ENCODE data around the gene GLOD4.
"Not testable (repeated sequence)": the region's sequence is repeated elsewhere in the genome, so short reads cannot be mapped to it uniquely, and the experiment has no call there.

Gene GLOD4

DNA sequence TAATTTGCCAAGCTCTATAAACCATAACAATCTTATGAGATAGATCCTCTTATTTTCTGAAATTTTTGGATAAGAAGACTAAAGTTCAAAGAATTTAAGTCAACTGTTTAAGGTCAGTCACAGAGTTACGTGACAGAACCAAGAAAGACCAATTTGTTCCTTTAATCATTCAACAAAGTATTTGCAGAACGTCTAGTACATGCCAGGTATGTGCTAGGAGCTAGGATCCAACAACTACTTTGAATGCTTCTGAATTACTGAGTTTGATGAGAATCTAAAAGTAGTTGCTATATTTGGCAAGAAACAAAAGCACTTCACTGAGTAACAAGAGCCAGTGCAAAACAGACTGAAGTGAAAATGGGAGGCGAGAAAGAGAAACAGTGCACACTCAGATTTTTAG lies 15.0 kb downstream of the GLOD4 start:
- DNase-seq, result no peak

DNA sequence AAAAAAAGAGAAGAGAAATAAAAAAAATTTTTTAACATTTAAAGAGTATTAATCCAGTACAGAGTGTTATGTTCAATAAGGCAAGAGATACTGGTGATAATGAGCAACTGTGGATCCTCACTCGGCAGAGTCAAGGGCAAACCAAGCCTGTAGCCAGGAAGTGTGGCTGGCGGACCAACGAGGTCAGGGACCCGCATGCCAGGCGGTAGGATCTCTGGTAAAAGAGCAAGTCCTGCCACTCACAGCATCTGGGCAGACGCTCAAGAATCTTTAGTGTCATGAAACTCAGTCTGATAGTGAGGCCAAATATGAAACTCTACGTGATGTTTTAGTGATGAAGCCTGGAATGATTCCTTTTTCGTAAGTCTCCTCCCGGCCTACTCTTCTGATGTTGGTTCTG lies 21.7 kb downstream of the GLOD4 start:
- DNase-seq, result no peak

DNA sequence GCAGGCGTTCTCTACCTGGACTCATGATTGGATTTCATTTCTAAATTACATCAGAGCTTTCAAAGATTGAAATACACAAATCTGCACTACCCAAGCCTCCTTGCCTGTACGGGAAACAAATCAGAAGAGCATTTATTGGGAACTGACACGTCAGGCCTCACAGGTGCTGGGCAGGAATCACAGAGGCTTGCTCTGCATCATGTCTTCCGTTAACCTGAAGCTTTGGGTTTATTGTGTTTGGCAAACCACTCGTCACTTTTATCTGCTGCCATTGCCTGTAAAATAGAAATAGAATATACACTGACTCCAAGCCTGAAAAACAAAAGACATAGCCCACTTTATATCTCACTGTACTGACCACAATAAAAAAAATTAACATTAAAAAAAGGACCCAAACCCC lies 22.1 kb downstream of the GLOD4 start:
- DNase-seq, result no peak

DNA sequence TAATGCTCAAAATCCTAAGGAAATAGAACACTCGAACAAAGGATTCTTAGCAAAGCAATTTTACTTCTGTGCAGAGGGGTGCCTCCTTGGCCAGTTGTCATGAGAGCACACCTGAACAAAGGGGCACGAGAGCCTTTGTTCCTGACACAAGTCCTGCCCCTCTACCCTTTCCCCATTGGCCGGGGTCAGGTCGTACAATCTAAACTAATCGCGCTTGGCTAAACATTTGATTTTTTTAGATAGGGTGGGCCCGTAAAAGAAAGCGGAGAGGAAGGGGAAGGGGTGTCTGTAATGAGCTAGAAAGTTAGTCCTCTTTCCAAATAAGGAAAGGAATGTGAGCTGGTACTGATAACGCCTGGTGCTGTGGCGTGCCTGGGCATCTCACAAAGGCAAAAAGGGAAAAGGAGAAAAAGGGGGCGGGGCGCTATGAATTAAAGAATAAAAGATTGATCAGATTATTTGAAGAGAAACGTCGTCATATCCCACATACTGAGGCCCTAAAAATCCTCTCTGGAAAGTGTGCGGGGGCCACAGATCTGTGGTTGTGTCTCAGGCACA lies 26.0 kb downstream of the GLOD4 start:
- not testable (repeated sequence) for DNase-seq

DNA sequence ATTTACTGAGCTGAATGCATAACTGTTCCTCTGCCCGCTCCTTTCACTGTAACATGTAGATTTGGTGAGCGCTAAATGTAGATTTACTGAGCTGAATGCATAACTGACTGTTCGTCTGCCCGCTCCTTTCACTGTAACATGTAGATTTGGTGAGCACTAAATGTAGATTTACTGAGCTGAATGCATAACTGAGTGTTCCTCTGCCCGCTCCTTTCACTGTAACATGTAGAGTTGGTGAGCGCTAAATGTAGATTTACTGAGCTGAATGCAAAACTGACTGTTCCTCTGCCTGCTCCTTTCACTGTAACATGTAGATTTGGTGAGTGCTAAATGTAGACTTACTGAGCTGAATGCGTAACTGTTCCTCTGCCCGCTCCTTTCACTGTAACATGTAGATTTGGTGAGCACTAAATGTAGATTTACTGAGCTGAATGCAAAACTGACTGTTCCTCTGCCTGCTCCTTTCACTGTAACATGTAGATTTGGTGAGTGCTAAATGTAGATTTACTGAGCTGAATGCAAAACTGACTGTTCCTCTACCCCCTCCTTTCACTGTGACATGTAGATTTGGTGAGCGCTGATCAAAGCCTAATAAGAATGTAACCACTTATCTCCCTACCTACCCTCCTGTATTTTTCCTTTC lies 26.6 kb downstream of the GLOD4 start:
- not testable (repeated sequence) for DNase-seq

DNA sequence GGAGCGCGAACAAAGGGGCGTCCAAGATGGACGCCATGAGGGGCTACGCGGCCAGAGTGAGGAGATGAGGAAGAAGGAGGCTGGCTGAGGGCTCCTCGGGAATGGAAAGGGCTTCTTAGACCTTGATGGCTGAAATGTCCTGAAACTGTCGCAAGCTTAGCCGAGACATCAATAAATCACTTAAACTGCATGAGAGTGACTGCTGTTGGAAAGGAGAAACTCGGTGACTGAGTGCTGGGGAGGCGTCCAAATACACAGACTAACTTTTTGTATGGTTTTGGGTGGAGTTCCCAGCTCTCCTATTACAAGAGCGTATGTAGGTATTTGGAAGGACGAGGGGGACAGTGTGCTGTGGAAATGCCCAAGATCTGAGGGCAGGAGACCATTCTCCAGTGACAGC lies 28.7 kb downstream of the GLOD4 start:
- no peak for DNase-seq

DNA sequence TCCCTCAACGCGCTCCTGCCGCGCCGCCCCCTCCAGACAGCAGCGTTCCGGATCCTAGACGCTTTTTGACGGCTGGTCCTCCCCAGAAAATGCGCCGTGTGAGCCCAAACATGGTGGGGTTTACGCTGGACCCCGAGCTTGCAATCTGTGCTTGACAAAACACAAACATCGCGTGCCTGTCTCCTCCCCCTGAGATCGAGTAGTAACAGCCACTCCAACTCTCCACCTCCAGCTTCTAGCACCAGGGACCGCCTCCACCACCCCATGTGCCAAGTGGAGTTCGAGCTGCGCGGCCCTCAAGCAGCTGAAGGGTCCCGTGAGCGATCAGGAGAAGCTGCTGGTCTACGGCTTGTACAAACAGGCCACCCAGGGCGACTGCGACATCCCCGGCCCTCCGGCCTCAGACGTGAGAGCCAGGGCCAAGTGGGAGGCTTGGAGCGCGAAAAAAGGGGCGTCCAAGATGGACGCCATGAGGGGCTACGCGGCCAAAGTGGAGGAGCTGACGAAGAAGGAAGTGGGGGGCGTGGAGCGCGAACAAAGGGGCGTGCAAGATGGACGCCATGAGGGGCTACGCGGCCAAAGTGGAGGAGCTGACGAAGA lies 29.4 kb downstream of the GLOD4 start:
- peak in 1 of 2 donors; percentile 30 for DNase-seq

DNA sequence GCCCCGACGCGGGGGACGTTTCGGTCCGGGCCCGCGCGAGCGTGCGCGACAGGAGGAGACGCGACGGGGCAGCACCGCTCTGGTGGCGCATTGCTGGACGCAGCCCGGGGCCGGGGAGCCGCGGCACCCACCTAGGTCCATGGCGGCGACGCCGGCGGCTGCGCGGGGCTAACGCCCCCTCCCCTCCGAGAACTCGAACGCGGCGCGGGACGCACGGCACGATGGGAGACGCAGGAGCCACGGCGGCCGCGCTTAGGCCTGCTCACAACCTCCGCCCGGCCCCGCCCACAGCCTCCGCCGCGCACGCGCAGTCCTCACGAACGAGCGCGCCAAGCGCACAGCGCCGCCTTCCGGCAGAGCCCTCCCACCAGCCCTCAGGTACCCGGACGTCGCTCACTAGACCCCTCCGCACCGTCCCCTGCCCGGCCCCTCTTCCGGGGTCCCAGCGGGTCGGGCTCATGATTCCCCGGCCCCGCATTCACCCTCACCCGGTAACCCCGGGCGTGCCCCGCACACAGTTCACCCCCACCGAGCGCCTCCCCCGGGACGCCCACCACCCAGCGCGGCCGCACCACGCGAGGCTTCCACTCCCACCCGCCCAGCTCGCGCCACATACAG lies 30.0 kb downstream of the GLOD4 start, which contains the start of gene GEMIN4:
GEMIN4 (minus strand) TSS at position 263 of the 618 bp plus-strand sequence; CDS start at position 141, 122 bp downstream.
- peak; percentile 95 to 97 for DNase-seq

DNA sequence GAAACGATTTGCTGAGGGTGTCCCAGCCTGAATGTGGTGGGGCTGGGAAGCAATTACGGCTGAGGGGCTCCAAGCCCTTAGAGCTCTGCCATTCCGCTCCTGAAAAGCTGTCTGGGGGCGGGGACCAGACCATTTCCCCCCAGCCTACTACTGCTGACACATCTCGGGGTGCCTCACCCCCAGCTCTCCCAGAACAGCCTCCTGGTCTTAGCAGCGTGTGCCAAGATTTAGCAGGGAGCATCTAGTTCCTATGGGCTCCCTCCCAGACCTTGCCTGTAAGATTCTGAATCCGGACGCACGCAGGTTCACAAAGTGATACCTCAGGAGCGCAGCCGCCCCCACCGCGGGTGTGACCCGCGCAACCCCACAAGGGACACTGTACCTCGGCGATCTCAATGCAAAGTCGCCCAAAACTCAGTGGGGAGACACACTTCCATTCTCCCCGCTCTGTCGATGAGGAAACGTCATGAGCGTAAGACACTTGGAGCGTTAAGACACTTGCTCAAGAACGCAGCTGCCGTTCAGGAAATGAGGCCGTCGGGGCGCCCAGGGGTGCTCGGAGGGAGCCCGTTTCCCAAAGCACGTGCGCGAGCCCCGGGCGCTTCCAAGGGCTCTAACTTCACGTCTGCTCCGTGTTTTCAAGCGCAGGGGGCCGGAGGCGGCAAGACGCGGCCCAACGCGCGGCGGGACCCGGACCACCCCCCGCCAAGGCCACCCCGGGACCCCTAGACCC lies 30.6 kb downstream of the GLOD4 start:
- peak; percentile 47 to 55 for DNase-seq

DNA sequence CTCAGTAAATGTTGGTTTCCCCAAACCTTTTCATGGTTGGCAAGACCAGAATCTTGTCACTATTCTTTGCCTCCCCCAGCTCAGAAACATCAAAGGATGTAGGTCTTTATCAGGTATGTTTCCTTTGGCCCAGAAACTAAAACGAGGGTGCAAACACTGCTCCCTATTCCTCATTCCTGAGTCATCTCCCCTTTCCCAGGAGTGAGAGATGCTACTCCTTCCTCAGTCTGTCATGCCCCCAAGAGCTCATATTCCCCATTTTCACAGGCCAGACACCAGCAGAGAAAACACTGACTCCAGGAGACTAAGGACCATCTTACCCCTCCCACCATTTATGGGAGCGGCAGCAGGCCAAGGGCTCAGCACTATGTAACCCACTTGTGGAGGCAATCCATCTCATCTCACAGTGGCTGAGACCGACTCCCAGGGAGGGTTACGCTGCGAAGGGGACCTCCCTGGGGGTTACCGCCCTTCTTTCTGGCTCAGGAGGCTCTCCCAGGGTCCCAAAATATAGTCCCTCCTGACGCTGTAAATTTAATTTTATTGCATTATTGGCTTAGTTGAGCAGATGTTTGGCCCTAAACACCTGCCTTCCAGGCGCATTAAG lies 31.5 kb downstream of the GLOD4 start:
- no peak for DNase-seq

DNA sequence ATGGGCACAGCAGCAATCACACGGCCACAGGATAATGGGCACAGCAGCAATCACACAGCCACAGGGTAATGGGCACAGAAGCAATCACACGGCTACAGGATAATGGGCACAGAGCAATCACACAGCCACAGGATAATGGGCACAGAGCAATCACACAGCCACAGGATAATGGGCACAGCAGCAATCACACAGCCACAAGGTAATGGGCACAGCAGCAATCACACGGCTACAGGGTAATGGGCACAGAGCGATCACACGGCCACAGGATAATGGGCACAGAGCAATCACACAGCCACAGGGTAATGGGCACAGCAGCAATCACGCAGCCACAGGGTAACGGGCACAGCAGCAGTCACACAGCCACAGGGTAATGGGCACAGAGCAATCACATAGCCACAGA lies 32.7 kb downstream of the GLOD4 start:
- not testable (repeated sequence) for DNase-seq

DNA sequence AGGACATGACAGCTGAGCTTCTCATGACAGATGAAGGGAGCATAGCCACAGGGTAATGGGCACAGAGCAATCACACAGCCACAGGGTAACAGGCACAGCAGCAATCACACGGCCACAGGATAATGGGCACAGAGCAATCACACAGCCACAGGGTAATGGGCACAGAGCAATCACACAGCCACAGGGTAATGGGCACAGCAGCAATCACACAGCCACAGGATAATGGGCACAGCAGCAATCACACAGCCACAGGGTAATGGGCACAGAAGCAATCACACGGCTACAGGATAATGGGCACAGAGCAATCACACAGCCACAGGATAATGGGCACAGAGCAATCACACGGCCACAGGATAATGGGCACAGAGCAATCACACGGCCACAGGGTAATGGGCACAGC lies 33.5 kb downstream of the GLOD4 start:
- not testable (repeated sequence) for DNase-seq

DNA sequence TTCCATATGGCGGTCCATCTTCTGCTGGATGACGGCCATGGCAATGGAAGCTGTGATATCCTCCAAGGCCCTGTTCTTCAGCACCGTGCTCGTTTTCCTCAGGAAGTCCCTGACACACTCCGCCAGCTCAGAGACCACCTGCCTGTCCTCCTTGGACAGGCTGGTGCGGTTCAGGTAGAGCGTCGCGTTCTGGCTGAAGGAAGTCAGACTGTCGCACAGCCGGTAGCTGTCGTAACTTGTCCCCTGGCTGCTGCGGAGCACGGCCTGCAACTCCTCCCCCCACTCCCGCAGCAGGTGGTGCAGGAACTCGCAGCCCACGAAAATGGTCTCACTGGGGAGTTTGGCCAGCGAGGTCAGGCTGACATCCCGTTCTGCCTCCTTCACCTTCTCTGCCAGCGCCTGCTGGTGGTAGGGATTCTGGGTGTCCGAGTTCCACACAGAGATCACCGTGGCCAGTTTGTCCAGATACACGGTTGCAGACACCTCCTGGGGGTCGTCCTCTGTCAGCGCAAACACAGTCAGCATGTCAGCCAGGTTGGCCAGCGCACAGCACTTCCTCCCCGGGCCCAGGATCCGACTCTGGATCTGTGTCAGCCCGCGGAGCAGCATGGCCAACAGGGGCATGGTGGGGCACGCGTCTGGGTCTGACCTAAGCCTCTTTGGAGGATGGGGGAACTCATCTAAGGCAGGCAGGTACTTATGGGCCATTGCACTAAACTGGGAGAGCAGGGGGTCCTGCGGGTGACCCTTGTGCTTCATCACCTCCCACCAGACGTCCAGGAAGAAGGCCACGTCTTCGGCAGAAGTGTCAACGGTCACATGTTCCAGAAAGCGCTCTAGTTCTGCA lies 35.1 kb downstream of the GLOD4 start:
- no peak for DNase-seq

DNA sequence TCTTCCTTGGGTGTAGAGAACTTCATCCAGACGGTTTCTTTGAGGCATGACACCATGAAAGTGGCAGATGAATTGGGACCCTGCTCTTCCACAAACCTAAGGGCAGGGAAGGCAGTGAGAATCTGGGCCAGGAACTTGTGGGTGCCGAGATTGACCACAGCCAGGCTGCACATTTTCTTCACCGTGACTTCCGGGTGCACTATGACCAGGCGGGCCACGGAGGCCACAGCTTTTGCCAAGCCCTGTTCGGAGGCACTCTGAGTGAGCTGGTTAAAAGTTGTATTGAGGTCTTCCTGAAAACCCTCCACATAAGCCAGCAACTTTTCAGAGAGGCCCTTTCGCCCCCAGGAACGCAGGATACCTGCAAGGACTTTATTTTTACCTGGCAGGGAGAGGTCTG lies 35.9 kb downstream of the GLOD4 start:
- DNase-seq, result no peak

DNA sequence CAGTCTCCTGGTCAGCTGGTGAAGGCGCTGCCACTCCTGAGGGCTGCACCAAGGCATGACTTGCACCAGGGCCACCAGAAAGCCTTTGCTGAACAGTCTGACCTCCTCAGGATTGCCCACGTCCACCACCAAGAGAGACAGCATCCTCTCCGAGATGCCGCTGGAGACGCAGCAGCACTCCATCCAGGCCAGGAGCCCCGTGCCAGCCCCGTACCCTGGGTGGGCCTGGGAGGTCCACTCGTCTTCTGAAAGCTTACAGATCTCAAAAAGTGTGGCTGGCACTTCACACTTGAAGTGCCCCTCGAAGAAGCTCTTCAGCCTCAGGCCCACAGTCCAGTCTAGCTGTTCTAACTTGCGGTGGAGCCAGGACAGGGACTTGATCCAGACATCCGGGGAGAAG lies 36.7 kb downstream of the GLOD4 start:
- DNase-seq, result no peak

DNA sequence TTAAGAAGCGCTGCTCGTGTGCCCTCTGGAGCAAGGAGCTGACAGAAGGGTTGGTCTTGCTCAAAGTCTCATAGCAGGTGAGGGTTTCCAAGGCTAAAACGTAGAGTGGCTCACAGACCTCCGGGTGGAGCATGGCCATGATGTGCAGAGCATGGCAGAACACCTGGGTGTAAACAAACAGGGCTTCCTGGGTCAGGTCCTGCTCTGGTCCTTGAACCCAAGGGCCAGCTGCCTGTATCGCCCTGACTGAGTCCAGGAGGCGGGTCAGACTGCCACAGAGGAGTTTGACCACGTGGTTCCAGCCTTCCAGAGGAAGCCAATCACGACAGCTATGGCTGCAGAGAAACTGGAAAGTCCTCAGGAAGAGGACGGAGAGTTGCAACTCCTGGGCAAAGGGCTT lies 37.1 kb downstream of the GLOD4 start:
- DNase-seq, result no peak

DNA sequence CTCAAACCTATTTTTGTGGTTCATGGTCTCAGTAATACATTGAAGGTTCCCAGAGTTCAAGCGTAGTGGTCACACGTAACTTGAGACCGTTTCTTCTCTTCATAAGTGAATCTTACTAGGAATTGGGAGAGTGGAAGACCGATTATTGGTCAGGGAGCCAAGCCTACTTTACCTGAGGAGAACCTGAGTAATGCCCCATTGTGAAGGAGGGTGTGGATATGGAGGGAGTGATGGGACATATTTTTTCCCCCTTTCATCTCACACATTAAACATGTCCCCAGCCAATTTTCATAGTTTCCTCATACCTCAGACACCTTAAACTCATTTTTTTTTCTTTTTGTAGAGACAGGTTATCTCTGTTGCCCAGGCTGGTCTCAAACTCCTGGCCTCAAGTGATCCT lies 38.9 kb downstream of the GLOD4 start:
- DNase-seq, result no peak

DNA sequence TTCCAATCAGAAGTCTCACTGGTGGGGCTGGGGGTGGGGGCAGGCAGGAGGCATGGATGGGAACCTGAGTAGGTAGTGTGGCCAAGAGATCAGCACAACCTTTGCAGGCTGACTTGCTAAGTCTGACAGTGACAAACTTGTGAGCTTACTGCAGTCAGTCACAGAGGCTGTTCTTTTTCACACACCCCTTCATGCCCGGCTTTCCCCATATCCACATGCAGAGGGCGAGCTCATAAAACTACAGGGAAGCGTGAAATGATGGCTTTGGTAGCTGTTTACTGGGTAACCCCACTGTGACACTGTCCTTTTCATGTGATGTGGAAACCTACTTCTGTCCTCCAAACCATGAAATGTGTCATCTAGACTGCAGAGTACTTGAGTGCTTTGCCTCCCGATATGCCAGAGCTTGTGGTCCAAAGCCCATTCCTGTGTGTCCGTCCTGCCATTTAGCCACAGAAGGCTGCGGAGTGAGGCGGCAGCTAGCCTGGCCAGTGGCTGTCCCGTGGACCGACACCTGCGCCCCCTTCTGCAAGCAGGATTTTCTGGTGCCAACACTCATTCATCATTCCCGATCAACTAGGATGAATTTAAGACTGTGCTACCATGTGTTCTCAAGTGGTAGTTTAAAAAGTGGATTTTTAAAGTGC lies 39.8 kb downstream of the GLOD4 start:
- DNase-seq, result no peak

DNA sequence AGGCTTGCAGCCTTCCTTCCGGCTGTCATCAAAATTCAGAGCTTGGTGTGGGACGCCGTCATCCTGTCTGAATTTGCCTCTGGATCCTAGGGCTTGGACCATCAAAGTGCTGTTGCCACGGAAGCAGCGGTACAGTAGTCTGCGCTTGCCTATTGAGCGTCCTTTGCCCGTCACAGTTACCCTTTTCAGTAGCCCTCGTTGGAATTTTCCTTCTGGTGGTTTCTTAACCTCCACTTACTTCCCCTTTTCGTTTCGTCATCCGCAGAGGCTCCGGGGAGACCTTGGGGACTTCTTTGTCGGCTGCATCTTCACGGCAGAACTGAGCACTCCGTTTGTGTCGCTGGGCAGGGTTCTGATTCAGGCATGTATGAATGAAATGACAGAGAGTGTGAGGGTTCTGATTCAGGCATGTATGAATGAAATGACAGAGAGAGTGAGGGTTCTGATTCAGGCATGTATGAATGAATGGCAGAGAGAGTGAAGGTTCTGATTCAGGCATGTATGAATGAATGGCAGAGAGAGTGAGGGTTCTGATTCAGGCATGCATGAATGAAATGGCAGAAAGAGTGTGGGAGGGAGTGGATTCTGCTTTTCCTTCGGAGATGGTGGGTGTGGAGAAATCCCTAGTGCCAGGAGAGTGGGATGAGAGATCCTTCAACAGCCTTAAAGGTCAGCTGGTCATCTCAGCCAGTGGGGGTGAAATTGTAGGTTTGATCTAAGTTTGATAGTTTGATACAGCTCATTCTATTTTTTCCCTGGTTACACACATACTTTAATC lies 41.7 kb downstream of the GLOD4 start:
- DNase-seq, result peak; percentile 35 to 78

DNA sequence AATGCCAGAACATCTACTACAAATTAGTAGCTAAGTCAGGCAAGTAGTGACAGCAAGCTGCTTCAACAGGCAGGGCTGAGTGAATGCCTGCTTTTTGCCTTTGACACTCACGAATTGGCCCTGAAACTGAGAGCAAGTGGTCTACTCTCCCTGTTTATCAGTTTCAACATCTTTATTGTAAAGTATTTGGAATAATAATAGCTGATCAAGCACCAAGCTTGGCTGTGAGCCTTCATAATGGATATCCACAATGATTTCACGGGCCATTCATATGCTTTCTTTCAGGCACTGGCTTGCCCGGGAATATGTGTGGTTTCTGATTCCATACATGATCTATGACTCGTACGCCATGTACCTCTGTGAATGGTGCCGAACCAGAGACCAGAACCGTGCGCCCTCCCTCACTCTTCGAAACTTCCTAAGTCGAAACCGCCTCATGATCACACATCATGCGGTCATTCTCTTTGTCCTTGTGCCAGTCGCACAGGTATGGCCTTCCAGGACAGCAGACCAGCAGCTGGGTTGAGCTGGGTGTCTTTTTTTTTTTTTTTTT lies 44.4 kb downstream of the GLOD4 start:
- DNase-seq, result no peak

Data from CD4-positive, alpha-beta T cell treated with Interleukin-4 for 1 hour (primary cell).